Trophoblast cell (in vitro differentiated cells and primary cell): Measurements from ENCODE around the gene PLCL1.

ENCODE experiments used
- DNase-seq, 2 donors: peaks; one replicate each; pipeline ENCODE4 v3.0.0-alpha.2; 2016
- H2AFZ ChIP-seq: 2 replicates; pipeline ENCODE4 v1.6.1; 2013; ENCODE audit warnings: low read length, moderate library complexity, mild to moderate bottlenecking; ENCODE audit not compliant: insufficient read depth, poor library complexity
- H2AK5ac ChIP-seq: 2 replicates; pipeline ENCODE4 v1.6.1; 2013; ENCODE audit warnings: mild to moderate bottlenecking, low read length
- H2BK120ac ChIP-seq: 2 replicates; pipeline ENCODE4 v1.6.1; 2013; ENCODE audit warnings: low read length, mild to moderate bottlenecking, moderate library complexity; ENCODE audit not compliant: insufficient read depth, poor library complexity
- H2BK12ac ChIP-seq: 2 replicates; pipeline ENCODE4 v1.6.1; 2013; ENCODE audit warnings: mild to moderate bottlenecking, low read length, moderate library complexity
- H2BK5ac ChIP-seq: 2 replicates; pipeline ENCODE4 v1.6.1; 2013; ENCODE audit warnings: low read length, low read depth, moderate library complexity, mild to moderate bottlenecking; ENCODE audit not compliant: poor library complexity
- H3K14ac ChIP-seq: 2 replicates; pipeline ENCODE4 v1.6.1; 2013; ENCODE audit warnings: mild to moderate bottlenecking, low read length
- H3K18ac ChIP-seq: 2 replicates; pipeline ENCODE4 v1.6.1; 2013; ENCODE audit warnings: mild to moderate bottlenecking, low read length
- H3K23ac ChIP-seq: 2 replicates; pipeline ENCODE4 v1.6.1; 2013; ENCODE audit warnings: low read length
- H3K27ac ChIP-seq: 2 replicates; pipeline ENCODE4 v1.5.1; 2013; ENCODE audit warnings: low read depth, mild to moderate bottlenecking, inconsistent platforms, low read length, moderate library complexity
- H3K27me3 ChIP-seq: 2 replicates; pipeline ENCODE4 v1.6.1; 2013; ENCODE audit warnings: inconsistent platforms, mild to moderate bottlenecking, low read length, moderate library complexity; ENCODE audit not compliant: insufficient read depth
- H3K36me3 ChIP-seq, 2 experiments: 1 replicate in 1 of 2; 2 replicates in 1 of 2; pipeline ENCODE4 v1.6.1; 2013; ENCODE audit warnings: low read length in 2 of 2, mild to moderate bottlenecking in 2 of 2, moderate library complexity in 1 of 2; ENCODE audit not compliant: insufficient read depth in 2 of 2, control insufficient read depth in 1 of 2
- H3K4ac ChIP-seq: 2 replicates; pipeline ENCODE4 v1.6.1; 2013; ENCODE audit warnings: low read depth, mild to moderate bottlenecking, low read length, moderate library complexity
- H3K4me1 ChIP-seq, 2 experiments: 1 replicate in 1 of 2; 2 replicates in 1 of 2; pipeline ENCODE4 v1.6.1; 2013; ENCODE audit warnings: low read length in 2 of 2, mild to moderate bottlenecking in 2 of 2, moderate library complexity in 1 of 2; ENCODE audit not compliant: insufficient read depth in 2 of 2, control insufficient read depth in 1 of 2
- H3K4me2 ChIP-seq: 2 replicates; pipeline ENCODE4 v1.6.1; 2013; ENCODE audit warnings: inconsistent platforms, mild to moderate bottlenecking, low read length, moderate library complexity
- H3K4me3 ChIP-seq: 2 replicates; pipeline ENCODE4 v1.5.1; 2013; ENCODE audit warnings: mild to moderate bottlenecking, low read depth, low read length, inconsistent platforms
- H3K79me1 ChIP-seq: one replicate; pipeline ENCODE4 v1.6.1; 2013; ENCODE audit warnings: low read length
- H3K79me2 ChIP-seq: 2 replicates; pipeline ENCODE4 v1.6.1; 2013; ENCODE audit warnings: low read length, mild to moderate bottlenecking; ENCODE audit not compliant: control insufficient read depth, insufficient read depth, poor library complexity
- H3K9ac ChIP-seq: 2 replicates; pipeline ENCODE4 v1.6.1; 2013; ENCODE audit warnings: mild to moderate bottlenecking, low read length
- H3K9me3 ChIP-seq: 2 replicates; pipeline ENCODE4 v1.6.1; 2013; ENCODE audit warnings: low read depth, mild to moderate bottlenecking, control low read depth, inconsistent platforms, low read length; ENCODE audit not compliant: insufficient read depth
- H4K12ac ChIP-seq: 2 replicates; pipeline ENCODE4 v1.6.1; 2013; ENCODE audit warnings: low read depth, mild to moderate bottlenecking, low read length, moderate library complexity
- H4K8ac ChIP-seq: 2 replicates; pipeline ENCODE4 v1.6.1; 2013; ENCODE audit warnings: low read depth, mild to moderate bottlenecking, low read length, moderate library complexity
- H4K91ac ChIP-seq: one replicate; pipeline ENCODE4 v1.6.1; 2013; ENCODE audit warnings: low read depth, mild to moderate bottlenecking, low read length, moderate library complexity
- WGBS: extraction: QIAGEN DNeasy Blood & Tissue Kit; methylation state at CpG from one replicate; pipeline ENCODE4 v1.1.7; 2013; ENCODE audit warnings: missing lambda C conversion rate; ENCODE audit not compliant: insufficient read length, insufficient coverage; ENCODE audit errors: extremely low coverage; 5-methylcytosine and 5-hydroxymethylcytosine counted together

Gene PLCL1

GRCh38 chr2:198060277-198060676 is 255.9 kb downstream of the PLCL1 start:
- Histone ChIP-seq H2AK5ac (no peak overlapping the region), H3K9ac (no peak overlapping the region), H3K4ac (no peak overlapping the region), H3K36me3 (no peaks in the 10 kb centered on the region), H4K91ac (no peak overlapping the region), H4K8ac (no peak overlapping the region), H3K9me3 (no peaks in the 10 kb centered on the region), H3K79me1 (no peaks in the 10 kb centered on the region), H2BK5ac (no peak overlapping the region), H2BK120ac (no peak overlapping the region), H3K14ac (no peak overlapping the region), H3K27me3 (no peaks in the 10 kb centered on the region), H3K4me3 (no peak overlapping the region), H2BK12ac (no peak overlapping the region), H3K79me2 (no peaks in the 10 kb centered on the region), H3K23ac (no peak overlapping the region), H3K27ac (no peak overlapping the region), H3K4me2 (no peak overlapping the region), H4K12ac (no peak overlapping the region), H3K4me1 (no peaks in the 10 kb centered on the region), H3K18ac (no peak overlapping the region), H2AFZ (no peak overlapping the region)
- WGBS, result no CpG with 5 or more reads among the region's 2 CpGs
- DNase-seq, result no peak

GRCh38 chr2:198062826-198063225 is 258.4 kb downstream of the PLCL1 start:
- H2AK5ac ChIP-seq, result no peak overlapping the region
- no peak overlapping the region for H2BK5ac ChIP-seq
- H3K79me1 ChIP-seq, result no peaks in the 10 kb centered on the region
- H3K36me3 ChIP-seq, result no peaks in the 10 kb centered on the region
- H2BK120ac ChIP-seq, result no peak overlapping the region
- H3K4me1 ChIP-seq, result no peaks in the 10 kb centered on the region
- no peak overlapping the region for H3K14ac ChIP-seq
- no peak overlapping the region for H3K18ac ChIP-seq
- no peak overlapping the region for H3K4me2 ChIP-seq
- no peak overlapping the region for H3K27ac ChIP-seq
- H4K12ac ChIP-seq, result no peak overlapping the region
- H2AFZ ChIP-seq, result no peak overlapping the region
- no peak overlapping the region for H3K4ac ChIP-seq
- no peaks in the 10 kb centered on the region for H3K79me2 ChIP-seq
- no peak overlapping the region for H4K91ac ChIP-seq
- no peak overlapping the region for H3K4me3 ChIP-seq
- H3K23ac ChIP-seq, result no peak overlapping the region
- no peak for DNase-seq
- H3K9ac ChIP-seq, result no peak overlapping the region
- H4K8ac ChIP-seq, result no peak overlapping the region
- no peaks in the 10 kb centered on the region for H3K9me3 ChIP-seq
- H2BK12ac ChIP-seq, result no peak overlapping the region
- H3K27me3 ChIP-seq, result no peaks in the 10 kb centered on the region

- no CpG with 5 or more reads among the region's 1 CpG for WGBS
- no peak overlapping the region for H3K4me3 ChIP-seq
- no peak for DNase-seq
- no peaks in the 10 kb centered on the region for H3K79me1 ChIP-seq
- H2BK5ac ChIP-seq, result no peak overlapping the region
- no peak overlapping the region for H2AFZ ChIP-seq
- no peak overlapping the region for H3K18ac ChIP-seq
- no peak overlapping the region for H4K12ac ChIP-seq
- H3K9ac ChIP-seq, result no peak overlapping the region
- no peaks in the 10 kb centered on the region for H3K36me3 ChIP-seq
- H3K23ac ChIP-seq, result no peak overlapping the region
- no peak overlapping the region for H4K8ac ChIP-seq
- no peak overlapping the region for H3K14ac ChIP-seq
- H3K79me2 ChIP-seq, result no peaks in the 10 kb centered on the region
- no peaks in the 10 kb centered on the region for H3K27me3 ChIP-seq
- no peaks in the 10 kb centered on the region for H3K9me3 ChIP-seq
- no peak overlapping the region for H3K4ac ChIP-seq
- H3K4me1 ChIP-seq, result no peaks in the 10 kb centered on the region
- no peak overlapping the region for H2BK120ac ChIP-seq
- H2AK5ac ChIP-seq, result no peak overlapping the region
- H3K27ac ChIP-seq, result no peak overlapping the region
- H4K91ac ChIP-seq, result no peak overlapping the region
- H2BK12ac ChIP-seq, result no peak overlapping the region
- H3K4me2 ChIP-seq, result no peak overlapping the region
Observed at GRCh38 chr2:198063242-198063641, 258.8 kb downstream of the PLCL1 start.

- Histone ChIP-seq H2AK5ac (no peak overlapping the region), H2BK12ac (no peak overlapping the region), H3K27me3 (no peaks in the 10 kb centered on the region), H3K4ac (no peak overlapping the region), H3K4me3 (no peak overlapping the region), H4K12ac (no peak overlapping the region), H4K91ac (no peak overlapping the region), H3K14ac (no peak overlapping the region), H2AFZ (no peak overlapping the region), H2BK120ac (no peak overlapping the region), H3K23ac (no peak overlapping the region), H3K79me1 (no peaks in the 10 kb centered on the region), H3K9ac (no peak overlapping the region), H3K18ac (no peak overlapping the region), H3K36me3 (no peaks in the 10 kb centered on the region), H3K4me1 (no peaks in the 10 kb centered on the region), H3K27ac (no peak overlapping the region), H3K4me2 (no peak overlapping the region), H2BK5ac (no peak overlapping the region), H3K79me2 (no peaks in the 10 kb centered on the region), H3K9me3 (no peaks in the 10 kb centered on the region), H4K8ac (no peak overlapping the region)
- DNase-seq, result no peak
- WGBS, result no CpG with 5 or more reads among the region's 1 CpG
Observed at GRCh38 chr2:198065322-198065721, 260.9 kb downstream of the PLCL1 start.
